HPDE6-E6E7 (cell line): ENCODE data around the gene TCF3.
"Not testable (repeated sequence)": the region's sequence is repeated elsewhere in the genome, so short reads cannot be mapped to it uniquely, and the experiment has no call there.

Experiments
- DNase-seq: peaks from one replicate; pipeline ENCODE4 v3.0.0; 2011; ENCODE audit warnings: missing footprints; ENCODE audit errors: extremely low spot score

The TCF3 gene

DNA sequence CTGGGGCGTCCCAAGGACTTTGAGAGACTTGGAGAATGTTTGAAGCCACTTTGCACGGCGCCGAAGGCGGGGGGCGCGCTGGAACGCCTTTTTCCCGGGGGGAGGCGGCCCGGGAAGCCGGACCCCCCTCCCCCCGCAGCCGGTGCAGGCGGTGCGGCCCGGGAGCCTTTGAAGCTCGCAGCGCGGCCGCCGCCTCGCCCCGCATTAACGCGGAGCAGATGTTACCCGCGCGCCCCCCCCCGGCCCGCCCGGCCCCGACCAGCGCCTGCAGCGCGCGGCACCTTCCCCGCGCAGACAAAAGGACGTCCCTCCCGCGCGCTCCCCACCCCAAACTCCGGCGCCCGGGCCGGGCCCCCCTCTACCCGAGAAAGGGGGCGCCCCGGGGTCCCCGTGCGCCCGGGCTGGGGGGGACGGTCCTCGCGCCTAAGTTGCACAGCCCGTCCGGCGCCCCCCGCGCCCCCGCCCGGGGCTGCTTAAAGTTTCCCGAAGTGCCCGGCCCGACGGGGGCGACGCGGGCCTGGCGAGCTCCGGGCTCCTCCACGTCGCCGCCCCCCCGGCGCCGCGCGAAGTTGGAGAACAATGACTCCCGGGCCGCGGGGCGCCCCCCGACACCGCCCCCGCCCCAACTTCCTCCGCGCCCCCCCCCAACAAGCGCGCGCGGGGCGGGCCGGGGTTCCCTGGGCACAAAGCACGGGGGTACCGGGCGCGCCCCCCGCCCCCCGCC, 685 bp downstream of the TCF3 start:
- no peak for DNase-seq

DNA sequence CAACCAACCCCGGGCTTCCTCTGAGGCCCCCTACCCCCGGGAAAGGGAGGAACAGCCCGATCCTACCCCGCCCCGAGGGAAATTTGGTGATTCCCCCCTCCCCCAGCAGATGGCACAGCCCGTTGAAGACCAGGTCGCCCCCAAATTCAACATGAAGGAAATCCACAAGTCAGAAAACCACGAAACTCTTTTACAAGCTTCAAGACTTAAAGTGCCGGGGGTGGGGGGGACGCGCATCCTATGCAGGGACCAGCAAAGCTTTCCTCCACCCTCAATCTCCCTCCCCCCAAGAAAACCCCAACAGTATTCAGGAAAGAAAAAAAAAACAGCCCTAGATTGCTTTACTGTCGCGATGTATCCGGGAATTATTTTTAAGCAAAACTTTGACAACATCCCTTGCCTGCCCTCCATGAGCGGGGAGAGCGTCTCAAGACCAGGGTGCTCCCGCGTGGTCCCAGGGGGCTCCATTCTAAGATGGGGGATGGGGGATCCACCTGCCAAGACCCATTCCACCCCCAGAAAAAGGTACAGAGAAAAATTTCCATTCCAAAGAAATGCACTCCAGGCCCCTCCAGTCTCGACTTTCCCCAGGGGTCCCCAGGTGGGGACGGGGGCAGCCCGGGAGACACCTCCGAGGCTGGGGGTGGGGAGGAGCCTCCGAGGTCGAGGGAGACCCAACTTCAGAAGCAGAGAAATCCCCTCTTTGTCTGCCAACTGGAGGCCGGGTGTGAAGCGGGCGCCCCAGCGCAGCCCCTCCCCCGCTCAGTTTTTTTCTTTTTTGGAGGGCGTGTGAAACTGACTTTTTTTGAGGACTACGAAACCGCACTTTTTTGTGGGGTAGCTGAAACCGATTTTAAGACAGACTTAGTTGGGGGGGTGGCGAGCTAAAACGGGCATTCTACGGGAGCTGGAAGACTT, 1.5 kb downstream of the TCF3 start:
- DNase-seq = no peak

DNA sequence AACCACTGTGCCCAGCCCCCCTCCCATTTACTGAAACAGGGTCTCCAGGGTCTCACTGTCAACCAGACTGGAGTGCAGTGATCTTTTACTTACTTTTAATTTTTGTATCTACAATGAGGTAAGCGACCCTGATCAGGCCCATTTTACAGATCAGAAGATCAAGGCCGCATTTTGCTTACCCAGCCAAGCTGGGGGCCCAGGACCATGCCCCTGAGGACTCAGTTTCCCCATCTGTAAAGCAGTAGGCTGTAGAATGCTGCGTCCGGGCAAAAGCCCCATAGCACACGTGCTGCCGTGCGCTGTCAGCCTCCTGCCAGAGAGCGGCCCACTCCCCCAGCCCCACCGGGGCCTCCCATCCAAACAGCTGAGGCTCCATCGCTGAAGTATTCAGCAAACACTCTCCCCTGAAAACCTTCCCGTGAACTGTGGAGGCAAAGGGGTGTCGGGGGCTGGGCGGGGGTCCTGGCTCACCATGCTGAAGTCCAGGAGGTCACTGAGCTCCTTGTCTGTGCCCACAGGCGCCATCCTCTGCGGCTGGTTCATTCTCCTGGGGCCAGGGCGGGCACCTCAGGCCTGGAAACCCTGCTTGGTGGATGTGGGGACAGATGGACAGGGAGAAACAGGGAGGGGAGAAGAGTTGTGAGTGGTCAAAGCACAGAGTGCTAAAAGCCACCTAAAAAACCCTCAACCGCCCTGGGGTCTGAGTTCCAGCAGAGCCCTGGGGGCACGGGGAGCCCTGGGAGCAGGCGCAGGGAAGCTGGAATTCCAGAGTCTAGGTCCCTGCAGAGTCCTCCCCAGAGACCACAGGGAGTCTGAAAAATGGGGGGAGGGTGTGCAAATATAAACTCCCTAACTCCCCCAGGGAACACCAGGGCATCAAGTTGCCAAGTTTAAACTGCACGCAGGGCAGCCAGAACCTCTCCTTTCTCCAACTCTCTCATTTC, 2.4 kb downstream of the TCF3 start:
- no peak for DNase-seq

DNA sequence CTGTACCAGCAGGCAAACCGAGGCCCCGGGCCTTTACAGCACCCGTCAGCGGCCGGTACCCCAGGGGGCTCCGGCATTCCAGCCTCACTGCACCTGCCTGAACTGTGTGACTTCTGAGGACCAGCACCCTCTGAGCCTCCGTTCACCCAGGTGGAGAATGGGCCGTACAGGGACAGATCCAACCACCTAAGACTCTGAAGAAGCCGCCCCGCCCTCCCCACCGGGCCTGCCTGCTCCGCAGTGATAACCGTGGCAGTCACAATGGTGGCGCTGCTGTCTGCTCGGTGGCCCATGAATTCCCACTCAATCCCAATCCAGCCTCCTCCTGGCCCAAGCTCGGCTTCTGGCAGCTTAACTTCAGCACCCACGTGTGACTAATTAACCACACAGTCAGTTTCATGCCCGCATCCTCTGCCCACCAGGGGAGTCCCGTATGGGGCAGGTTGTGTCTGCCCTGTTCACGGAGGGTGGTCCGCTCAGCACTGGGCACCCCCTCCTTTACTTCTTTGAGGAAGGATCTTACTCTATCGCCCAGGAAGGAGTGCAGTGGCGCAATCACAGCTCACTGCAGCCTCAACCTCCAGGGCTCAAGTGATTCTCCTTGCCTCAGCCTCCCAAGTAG, 3.4 kb downstream of the TCF3 start:
- no peak for DNase-seq

DNA sequence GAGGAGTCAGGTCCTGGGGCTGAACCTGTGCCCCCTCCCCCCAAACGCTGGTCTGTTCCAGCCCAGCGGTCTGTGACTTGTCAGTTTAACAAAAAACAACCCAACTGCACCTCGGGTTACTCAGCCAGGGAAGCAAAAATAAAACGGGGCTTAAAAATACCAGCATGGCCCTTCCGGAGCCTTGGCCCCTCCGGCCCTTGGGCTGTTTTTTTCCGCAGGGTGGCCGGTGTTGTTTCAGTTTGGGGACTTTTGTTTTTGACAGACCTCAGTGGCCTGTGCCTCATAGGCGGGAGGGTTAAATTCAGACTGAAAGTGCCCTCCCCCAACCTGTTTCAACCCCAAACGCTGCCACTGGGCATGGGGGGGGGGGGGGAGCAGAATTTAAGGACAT, 4.0 kb downstream of the TCF3 start:
- DNase-seq = no peak

DNA sequence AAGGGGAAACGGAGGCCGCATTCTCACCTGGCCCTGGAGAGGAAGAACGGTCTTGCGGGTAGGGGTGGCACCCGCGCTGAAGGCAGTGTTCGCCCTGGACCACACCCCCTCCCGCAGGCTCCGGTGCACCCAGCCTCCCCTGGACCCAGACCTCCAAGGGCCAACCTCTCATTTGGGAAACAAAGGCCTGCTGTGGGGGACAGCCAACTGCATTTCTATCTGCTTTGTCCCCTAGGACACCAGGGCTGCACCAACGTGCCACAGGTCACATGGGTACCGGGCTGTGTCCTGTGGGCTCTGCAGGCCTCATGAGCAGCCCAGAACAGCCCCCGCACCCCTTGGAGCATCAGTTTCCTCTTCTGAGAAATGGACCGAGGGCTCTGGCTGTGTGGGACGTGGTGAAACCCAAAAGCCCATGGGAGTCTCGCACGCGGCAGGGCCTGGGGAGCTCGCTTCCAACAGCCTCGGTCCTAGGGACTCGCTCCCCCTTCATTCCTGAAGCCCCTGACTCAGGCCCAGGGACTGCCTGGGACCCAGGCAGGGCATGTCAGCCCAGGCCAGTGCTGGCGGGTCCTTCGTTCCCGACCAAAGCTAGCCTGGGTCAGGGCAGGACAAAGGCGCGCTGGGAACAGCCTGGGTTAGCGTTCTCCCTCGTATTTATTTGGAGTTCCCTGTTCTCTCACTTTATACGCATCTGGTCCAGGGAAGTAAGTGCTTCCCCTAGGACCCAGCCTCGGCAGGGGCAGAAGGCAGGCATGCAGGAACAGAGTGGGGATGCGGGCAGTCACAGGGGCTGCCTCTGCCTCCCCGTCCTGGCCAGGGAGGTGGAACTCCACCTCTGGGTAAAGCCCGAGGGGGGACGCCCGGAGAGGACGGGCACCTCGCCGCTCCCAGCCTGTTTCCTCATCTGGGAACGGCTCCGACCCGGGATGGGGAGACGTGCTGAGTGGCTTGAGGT, 4.6 kb downstream of the TCF3 start:
- DNase-seq = no peak

DNA sequence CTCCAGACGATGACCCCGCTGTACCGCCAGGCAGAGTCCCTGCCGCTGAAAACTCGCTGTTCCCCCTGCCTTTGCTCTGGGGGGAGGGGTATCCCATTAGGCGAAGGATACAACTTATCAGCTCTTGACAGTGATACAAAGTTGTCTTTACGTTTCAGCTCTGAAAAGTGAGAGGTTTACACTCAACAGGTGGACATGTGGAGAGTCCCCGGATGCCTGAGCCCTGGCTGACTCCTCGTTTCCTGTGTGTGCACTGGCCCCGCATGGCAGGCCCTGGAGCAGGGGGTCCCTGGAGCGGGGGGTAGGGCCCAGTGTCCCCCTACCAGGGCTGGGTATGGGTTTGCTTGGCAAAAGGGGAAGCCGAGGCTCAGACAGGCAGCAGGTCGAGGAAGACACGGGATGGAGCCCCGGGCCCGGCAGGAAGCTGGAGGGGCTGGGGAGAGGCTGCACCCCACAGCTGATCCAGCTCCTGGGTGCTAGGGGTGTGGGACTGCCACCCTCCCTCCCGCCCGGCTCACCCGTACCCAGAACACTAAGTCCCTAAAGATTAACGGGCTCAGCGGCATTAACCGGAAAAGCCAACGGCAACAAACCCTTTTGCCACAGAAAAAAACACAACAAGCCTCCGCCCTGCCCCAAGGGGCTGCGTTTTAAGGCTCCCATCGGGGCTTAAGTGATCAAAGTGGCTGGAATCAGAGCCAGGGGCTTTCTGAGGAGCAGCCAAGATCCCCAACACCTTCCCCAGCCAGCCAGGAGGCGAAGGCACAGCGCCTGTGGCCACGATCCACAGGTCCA, 5.6 kb downstream of the TCF3 start:
- DNase-seq = no peak

DNA sequence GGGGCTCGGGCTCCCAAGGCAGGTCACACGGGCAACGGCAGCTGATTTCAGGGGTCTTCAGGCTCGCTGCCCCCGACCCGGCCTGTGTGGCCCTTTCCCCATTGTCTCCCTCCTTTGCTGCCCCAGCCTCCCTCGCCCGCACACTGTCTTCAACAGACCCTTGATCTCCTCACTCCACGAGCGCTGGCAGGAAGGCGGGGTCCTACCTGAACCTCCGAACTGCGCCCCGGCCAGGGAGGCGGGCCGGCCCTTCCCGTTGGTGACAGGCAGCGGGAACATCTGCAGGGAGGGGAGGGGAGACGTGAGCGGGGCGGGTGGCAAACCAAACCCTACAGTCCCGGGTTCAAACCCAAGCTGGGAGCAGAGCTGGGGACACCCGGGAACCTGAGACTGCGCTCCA, 6.3 kb downstream of the TCF3 start:
- no peak for DNase-seq

DNA sequence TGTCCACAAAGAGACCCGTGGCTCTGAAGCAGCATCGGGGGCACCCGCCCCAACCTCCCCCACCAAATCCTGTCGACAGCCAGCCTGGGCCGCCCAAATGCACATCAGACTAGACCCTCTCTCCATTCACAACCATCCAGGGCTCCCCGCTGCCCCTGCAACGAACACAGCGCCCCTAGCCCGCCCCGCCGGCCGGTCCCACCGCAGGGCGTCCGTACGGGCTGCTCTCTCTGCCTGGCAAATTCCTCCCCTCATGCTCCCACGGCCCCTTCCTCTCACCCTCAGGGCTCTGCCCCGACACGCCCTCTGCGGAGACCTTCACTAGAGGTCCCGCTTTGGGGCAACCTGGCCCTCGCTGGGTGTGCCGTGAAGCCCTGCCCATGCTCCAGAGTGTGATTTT, 7.1 kb downstream of the TCF3 start:
- no peak for DNase-seq

DNA sequence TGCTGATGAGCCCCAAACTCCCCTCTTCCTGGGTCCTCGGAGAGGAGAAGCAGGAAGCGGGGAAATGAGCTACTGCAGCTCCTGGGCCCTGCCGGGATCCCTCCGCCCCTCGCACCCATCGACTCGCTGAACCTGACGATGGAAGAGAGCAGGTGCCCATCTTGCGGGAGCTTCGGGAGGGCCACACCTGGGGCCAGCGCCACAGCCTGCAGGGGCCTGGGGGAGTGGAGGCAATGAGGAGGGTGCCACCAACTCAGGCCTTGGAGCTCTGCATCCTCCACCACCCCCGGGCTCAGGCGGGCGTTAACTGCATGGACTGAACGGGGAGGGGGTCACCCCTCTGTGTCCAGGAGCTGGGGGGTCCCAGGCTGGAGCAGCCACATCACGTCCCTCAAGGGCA, 8.3 kb downstream of the TCF3 start:
- no peak for DNase-seq

DNA sequence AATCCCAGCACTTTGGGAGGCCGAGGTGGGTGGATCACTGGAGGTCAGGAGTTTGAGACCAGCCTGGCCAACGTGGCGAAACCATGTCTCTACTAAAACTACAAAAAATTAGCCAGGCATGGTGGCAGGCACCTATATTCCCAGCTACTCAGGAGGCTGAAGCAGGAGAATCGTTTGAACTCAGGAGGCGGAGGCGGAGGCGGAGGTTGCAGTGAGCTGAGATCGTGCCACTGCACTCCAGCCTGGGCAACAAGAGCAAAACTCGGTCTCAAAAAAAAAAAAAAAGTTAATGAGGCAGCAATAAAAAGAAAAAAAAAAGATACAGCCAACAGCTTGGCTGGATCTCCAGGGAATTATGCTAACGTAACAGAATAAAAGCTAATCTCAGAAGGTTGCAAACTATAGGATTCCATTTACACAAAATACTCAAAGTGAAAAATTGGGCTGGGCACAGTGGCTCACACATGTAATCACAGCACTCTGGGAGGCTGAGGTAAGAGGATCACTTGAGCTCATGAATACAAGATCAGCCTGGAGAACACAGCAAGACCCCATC, 11.4 kb downstream of the TCF3 start:
- not testable (repeated sequence) for DNase-seq

DNA sequence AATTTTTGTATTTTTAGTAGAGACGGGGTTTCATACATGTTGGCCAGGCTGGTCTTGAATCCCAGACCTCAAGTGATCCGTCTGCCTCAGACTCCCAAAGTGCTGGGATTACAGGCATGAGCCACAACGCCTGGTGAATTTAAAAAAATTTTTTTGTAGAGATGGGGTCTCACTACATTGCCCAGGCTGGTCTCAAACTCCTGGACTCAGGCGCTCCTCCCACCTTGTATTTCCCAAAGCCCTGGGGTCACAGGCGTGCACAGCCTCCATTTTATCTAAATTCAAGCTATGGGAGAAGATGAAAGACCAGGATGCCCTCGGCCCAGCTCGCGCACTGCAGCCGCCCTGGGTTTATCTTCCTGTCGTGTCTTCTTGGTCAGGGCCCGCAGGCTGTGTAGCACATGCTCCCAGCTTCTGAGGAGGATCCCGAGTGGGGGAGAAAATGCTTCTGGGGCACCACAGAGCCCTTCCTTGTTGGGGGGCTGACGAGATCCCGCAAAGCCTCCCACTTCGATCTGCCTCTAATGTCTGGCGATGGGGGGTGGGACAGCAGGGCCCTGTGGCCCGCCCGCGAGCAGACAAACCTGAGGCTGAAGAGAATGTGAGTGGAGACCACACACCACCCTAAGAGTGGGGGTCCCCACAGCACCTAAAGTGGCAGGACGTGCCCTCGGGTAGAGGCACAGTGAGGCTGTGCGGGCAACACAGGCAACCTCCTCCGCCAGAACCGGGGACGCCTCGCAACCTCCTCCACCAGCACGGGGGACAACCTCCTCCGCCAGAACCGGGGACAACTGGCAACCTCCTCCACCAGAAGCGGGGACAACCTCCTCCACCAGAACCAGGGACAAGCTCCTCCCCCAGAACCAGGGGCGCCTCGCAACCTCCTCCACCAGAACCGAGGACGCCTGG, 15.8 kb downstream of the TCF3 start:
- DNase-seq = no peak

DNA sequence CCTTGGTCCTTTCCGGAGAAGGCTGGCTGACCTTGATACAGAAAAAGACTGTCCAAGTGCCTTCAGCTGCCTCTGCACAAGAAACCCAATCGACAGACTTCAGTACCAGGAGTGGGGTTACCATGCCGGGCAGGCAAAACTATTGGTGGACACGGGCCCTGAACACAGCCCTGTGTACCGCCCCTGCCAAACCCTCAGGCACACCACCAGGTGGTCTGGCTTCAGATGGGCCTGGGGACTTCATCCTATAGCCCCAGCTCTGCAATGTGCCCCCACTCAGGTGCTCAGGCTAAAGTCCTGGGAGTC, 17.5 kb downstream of the TCF3 start:
- DNase-seq = no peak

DNA sequence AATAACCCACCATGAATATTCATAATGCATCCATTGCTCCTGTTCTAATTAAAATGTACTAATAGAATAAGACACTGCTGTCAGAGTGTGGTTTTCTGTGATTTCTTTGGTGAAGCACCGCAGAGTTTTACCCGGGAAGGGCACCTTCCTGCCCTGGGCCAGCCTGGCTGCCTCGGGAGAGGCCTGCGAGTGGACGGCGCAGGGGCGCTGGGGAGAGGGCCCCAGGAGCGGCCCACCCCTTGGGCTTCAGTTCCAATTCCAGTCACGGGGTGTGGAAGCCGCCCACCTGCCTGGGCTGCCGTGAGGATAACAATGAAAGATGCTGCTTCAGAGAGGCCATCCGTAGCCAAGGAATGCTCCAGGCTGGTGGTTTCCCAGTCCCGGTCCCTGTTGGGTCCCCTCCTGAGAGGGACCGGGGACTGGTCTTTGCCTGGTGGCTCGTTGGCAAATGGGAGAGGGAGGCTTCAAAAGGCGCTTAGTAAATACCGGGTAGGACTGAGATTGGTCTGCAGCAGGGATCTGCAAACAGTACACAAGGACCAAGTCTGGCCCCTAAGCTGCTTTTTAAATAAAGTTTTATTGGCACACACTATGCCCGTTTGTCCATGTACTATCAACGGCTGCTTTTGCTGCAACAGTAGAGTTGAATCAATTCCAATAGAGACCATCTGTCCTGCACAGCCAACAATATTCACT, 18.0 kb downstream of the TCF3 start:
- no peak for DNase-seq

DNA sequence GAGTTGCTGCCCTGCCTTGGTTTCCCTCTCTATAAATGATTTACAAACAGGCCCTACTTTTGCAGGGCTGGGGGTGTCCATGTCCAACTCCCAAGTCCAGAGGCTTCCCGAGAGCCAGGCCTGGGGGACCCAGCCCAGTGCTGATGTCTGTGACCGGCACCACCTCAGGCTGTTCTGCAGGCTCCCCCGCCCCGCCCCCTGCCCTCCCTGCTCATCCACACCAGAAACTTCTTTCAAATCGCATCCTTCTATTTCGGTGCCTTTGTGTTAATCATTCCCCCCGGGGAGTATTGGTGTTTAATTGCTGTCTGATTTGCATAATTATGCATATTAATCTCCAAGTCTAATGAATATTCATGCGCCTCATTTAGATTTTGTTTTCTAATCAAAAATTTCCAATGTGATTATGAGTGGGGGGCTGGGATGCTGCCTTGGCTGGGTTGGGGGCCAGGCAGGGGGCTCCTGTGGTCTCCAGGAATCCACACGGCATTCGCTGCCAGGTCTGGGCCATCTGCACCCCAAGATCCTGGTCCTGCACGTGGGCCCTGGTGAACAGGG, 19.1 kb downstream of the TCF3 start:
- no peak for DNase-seq

DNA sequence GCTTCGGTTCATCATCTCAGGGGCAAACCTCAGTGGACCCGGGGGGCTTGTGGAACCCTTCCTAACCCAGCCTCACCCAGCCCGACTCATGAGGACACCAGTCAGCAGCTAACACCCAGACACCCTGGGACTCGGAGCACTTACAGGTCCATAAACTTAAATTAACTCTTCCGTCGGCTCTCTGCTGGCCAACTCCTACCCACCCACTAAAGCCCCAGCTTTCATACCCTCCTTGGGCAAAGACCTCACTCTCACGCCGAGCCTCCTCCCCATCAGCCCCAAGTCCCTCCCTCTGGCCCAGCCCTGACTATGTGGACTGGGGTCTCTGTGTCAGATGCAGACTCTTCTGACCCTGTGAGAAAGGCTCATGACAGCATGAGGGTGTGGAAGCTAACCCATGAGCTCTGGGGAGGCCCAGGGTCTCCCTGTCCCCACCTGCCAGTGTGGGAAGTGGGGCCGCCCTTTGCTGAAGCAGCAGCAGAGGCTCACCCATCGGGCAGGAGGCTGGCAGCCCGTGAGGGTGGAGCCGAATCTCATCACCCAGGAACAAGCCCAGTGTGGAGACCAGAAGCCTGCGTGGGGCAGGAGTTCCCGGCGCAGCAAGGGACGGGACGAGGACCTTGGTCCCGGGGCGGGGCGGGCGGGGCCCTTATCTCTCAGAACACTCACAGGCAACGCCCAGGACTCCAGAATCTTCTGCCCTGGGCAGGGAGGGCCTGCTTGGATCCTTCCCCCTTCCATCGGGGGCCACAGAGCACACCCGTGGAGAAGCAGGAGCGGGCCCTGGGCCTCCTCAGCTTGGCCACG, 19.8 kb downstream of the TCF3 start:
- DNase-seq = no peak
